WTC11 (cell line): ENCODE measurements around the gene MEIKIN. TPM values are rescaled to one million over a fixed set of nuclear protein-coding genes. Genes with fewer than 3 reads are reported as not detected.
A peak's percentile ranks its signal among the peaks of the same experiment; 100 is the strongest.

Experiments
- ATAC-seq: fragments of 200-7000 bp; cut with Tn5 transposase; 2 replicates; pipeline ENCODE4 v1.10.0; 2021; ENCODE audit warnings: mild to moderate bottlenecking, moderate library complexity
- CTCF ChIA-PET: fragments of 300-600 bp; sonication (Branson Sonifier 250); formaldehyde crosslinking; loops from one replicate; lab custom pipeline; 2021; ENCODE audit warnings: antibody characterized with exemption; lab: Charles Lee
- POLR2A ChIA-PET: fragments of 350-600 bp; sonication (Branson Sonifier 250); formaldehyde crosslinking; loops from one replicate; lab custom pipeline; 2021; ENCODE audit warnings: antibody characterized with exemption; lab: Charles Lee
- DNase-seq: peaks from one replicate; pipeline ENCODE4 v3.0.0; 2021; ENCODE audit warnings: low spot score
- H3K27ac Mint-ChIP-seq: 2 replicates; pipeline ENCODE4 v1.8.0; 2021; ENCODE audit warnings: mixed read lengths
- H3K27me3 Mint-ChIP-seq: 2 replicates; pipeline ENCODE4 v1.8.0; 2021; ENCODE audit warnings: low read depth, mild to moderate bottlenecking, moderate library complexity, mixed read lengths
- H3K36me3 Mint-ChIP-seq: 2 replicates; pipeline ENCODE4 v1.8.0; 2021; ENCODE audit warnings: mixed read lengths
- H3K4me1 Mint-ChIP-seq: 2 replicates; pipeline ENCODE4 v1.8.0; 2022; ENCODE audit warnings: mixed read lengths
- H3K4me3 Mint-ChIP-seq: 2 replicates; pipeline ENCODE4 v1.8.0; 2021; ENCODE audit warnings: mild to moderate bottlenecking, moderate library complexity, mixed read lengths
- H3K9me3 Mint-ChIP-seq: 2 replicates; pipeline ENCODE4 v1.8.0; 2021; ENCODE audit warnings: mixed read lengths
- ARID4B ChIP-seq: sonication (generic); formaldehyde crosslinking; IDR thresholded peaks from 2 replicates; pipeline ENCODE4 v1.8.0; 2023; ENCODE audit warnings: missing genetic modification reagents, mild to moderate bottlenecking, borderline replicate concordance
- EMX1 ChIP-seq: fragments of 250-450 bp; sonication (Bioruptor Pico); IDR thresholded peaks from 2 replicates; pipeline ENCODE4 v1.8.0; 2021; ENCODE audit warnings: mild to moderate bottlenecking
- ETV6 ChIP-seq: sonication (generic); formaldehyde crosslinking; IDR thresholded peaks from 2 replicates; pipeline ENCODE4 v1.8.1; 2022; ENCODE audit warnings: mild to moderate bottlenecking, missing genetic modification reagents
- FOXP4 ChIP-seq: sonication (generic); formaldehyde crosslinking; IDR thresholded peaks from 2 replicates; pipeline ENCODE4 v1.8.0; 2022; ENCODE audit warnings: mild to moderate bottlenecking, missing genetic modification reagents
- GABPB1 ChIP-seq: sonication (generic); formaldehyde crosslinking; IDR thresholded peaks from 2 replicates; pipeline ENCODE4 v1.8.1; 2023; ENCODE audit warnings: mild to moderate bottlenecking, missing genetic modification reagents
- JAZF1 ChIP-seq: fragments of 250-450 bp; sonication (Bioruptor Pico); IDR thresholded peaks from 2 replicates; pipeline ENCODE4 v1.9.0; 2021; ENCODE audit warnings: moderate library complexity, mild to moderate bottlenecking, inconsistent platforms
- MYBL2 ChIP-seq: sonication (generic); formaldehyde crosslinking; IDR thresholded peaks from 2 replicates; pipeline ENCODE4 v1.8.1; 2023; ENCODE audit warnings: mild to moderate bottlenecking, moderate library complexity, missing genetic modification reagents
- NFE2L1 ChIP-seq: sonication (generic); formaldehyde crosslinking; IDR thresholded peaks from 2 replicates; pipeline ENCODE4 v1.8.1; 2023; ENCODE audit warnings: missing genetic modification reagents
- NFYB ChIP-seq: sonication (generic); formaldehyde crosslinking; conservative IDR thresholded peaks from 2 replicates; pipeline ENCODE4 v1.8.0; 2022; ENCODE audit warnings: low read depth, missing genetic modification reagents
- SMAD3 ChIP-seq: sonication (generic); formaldehyde crosslinking; IDR thresholded peaks from 2 replicates; pipeline ENCODE4 v1.8.0; 2022; ENCODE audit warnings: missing genetic modification reagents, mild to moderate bottlenecking, borderline replicate concordance
- SP1 ChIP-seq: sonication (generic); formaldehyde crosslinking; conservative IDR thresholded peaks from 2 replicates; pipeline ENCODE4 v1.8.1; 2022; ENCODE audit warnings: missing genetic modification reagents
- TP53 ChIP-seq: sonication (generic); formaldehyde crosslinking; IDR thresholded peaks from 2 replicates; pipeline ENCODE4 v1.8.1; 2023; ENCODE audit warnings: mild to moderate bottlenecking, missing genetic modification reagents
- ZBTB21 ChIP-seq: sonication (generic); formaldehyde crosslinking; IDR thresholded peaks from 2 replicates; pipeline ENCODE4 v1.8.1; 2023; ENCODE audit warnings: mild to moderate bottlenecking, missing genetic modification reagents, borderline replicate concordance
- ZNF138 ChIP-seq: sonication (generic); formaldehyde crosslinking; conservative IDR thresholded peaks from 2 replicates; pipeline ENCODE4 v1.8.1; 2022; ENCODE audit warnings: mild to moderate bottlenecking, moderate library complexity, missing genetic modification reagents
- ZNF281 ChIP-seq: sonication (generic); formaldehyde crosslinking; IDR thresholded peaks from 2 replicates; pipeline ENCODE4 v1.8.0; 2023; ENCODE audit warnings: mild to moderate bottlenecking, missing genetic modification reagents
- ZNF396 ChIP-seq: fragments of 250-450 bp; sonication (Bioruptor Pico); IDR thresholded peaks from 2 replicates; pipeline ENCODE4 v1.8.0; 2021; ENCODE audit warnings: mild to moderate bottlenecking, moderate library complexity, borderline replicate concordance
- total RNA-seq: library from RNA; stranded (reverse); gene quantifications from 3 replicates; pipeline ENCODE4 v1.2.3, GENCODE V29; 2021
- TF ChIP-seq, protein P1 (sequence below): sonication (generic); formaldehyde crosslinking; IDR thresholded peaks from 2 replicates; pipeline ENCODE4 v1.8.1; 2023; ENCODE audit warnings: mild to moderate bottlenecking, missing genetic modification reagents, moderate library complexity
- TF ChIP-seq, protein P2 (sequence below): sonication (generic); formaldehyde crosslinking; IDR thresholded peaks from 2 replicates; pipeline ENCODE4 v1.8.1; 2023; ENCODE audit warnings: mild to moderate bottlenecking, missing genetic modification reagents
- TF ChIP-seq, protein P3 (sequence below): sonication (generic); formaldehyde crosslinking; IDR thresholded peaks from 2 replicates; pipeline ENCODE4 v1.8.0; 2022; ENCODE audit warnings: mild to moderate bottlenecking, missing genetic modification reagents
- TF ChIP-seq, protein P4 (sequence below): sonication (generic); formaldehyde crosslinking; IDR thresholded peaks from 2 replicates; pipeline ENCODE4 v1.8.1; 2022; ENCODE audit warnings: mild to moderate bottlenecking, moderate library complexity, missing genetic modification reagents

The MEIKIN gene
- total RNA-seq, 1 experiment from 2014 or later = not detected

DNA sequence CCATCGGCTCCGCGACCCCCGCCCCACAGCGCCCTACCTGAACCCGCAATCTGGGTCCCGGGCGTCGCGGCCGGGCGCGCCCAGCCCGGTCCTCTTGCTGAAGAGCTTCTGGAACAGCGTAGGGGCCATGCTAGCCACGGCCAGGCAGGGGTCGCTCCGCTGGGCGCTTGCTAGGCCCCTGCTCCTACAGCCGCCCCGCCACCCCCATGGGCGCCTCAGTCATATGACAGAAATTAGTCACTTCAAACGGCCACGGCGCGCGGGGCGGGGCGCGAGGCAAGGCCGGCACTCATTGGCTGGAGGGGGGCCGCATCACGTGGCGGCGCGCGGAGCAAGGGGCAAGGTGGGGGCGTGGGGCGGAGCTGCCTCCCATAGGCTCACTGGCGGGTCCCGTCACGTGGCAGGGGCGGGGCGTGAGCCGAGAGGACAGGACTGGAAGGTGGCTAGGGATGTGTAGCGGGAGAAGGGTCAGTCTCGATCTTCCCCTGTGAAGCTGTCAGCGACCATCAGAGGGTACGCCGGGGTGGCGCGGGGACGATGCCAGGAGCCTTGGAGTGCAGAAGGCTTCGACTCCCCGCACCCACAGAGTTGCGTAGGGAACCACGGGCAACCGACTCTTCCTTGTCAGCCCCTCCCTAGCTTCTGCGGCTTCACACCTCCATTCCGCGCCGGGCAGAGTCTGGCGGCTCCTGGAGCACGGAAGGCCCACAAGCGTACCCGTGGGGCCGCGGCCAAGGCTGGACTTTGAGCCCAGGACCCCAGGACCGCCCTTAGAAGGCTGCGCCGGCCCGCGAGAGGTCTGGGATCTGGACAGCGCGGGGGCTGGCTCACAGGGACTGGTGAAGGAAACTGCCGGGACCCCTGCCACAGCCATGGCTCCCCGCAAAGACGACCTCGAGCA lies 148.4 kb downstream of the MEIKIN start, which contains the start of gene FNIP1:
Gene FNIP1 (minus strand): TSS at position 225 of the 901 bp plus-strand sequence. CDS start 96 bp downstream, at position 129.
- peak within 1 kb of the TSS; percentile 92 for H3K27ac Mint-ChIP-seq
- H3K9me3 Mint-ChIP-seq = no peaks in the 10 kb centered on the region
- H3K27me3 Mint-ChIP-seq = peaks cover 25% of the 10 kb centered on the region
- DNase-seq = peak; percentile 99
- no peaks in the 10 kb centered on the region for H3K36me3 Mint-ChIP-seq
- POLR2A ChIA-PET = interaction anchor here (0.6 to 1.5 kb wide), 5 partner anchors 13 to 195 kb away, joined by 3 to 4 read pairs (median 4); no protein-coding TSS in a partner anchor
- H3K4me1 Mint-ChIP-seq = peaks cover 18% of the 10 kb centered on the region
- H3K4me3 Mint-ChIP-seq = peak within 1 kb of the TSS; percentile 97
- ATAC-seq = peak; percentile 94
- CTCF ChIA-PET = interaction anchor here (0.7 to 2.4 kb wide), 9 partner anchors 16 to 431 kb away, joined by 3 to 15 read pairs (median 4); partner anchors contain the start of genes ACSL6 and P4HA2
- TF ChIP-seq ARID4B (CRISPR knock-in tag) (peak; percentile 24; the same call in 1 of the 2 replicates), NFYB (CRISPR knock-in tag) (peak; percentile 71), FOXP4 (CRISPR knock-in tag) (0 out of 2 replicates have a peak, but pooled peaks have one; percentile 34), ZNF138 (CRISPR knock-in tag) (0 out of 2 replicates have a peak, but pooled peaks have one; percentile 55), TP53 (peak; percentile 40; the same call in 1 of the 2 replicates), JAZF1 (no peak), ETV6 (CRISPR knock-in tag) (peak; percentile 24; the same call in 1 of the 2 replicates), EMX1 (no peak), ZNF281 (peak; percentile 27; the same call in 1 of the 2 replicates), MYBL2 (CRISPR knock-in tag) (peak; percentile 53; the same call in 1 of the 2 replicates), SP1 (CRISPR knock-in tag) (peak; percentile 89), NFE2L1 (CRISPR knock-in tag) (peak; percentile 84; the same call in 1 of the 2 replicates), ZBTB21 (CRISPR knock-in tag) (0 out of 2 replicates have a peak, but pooled peaks have one; percentile 46), ZNF396 (CRISPR knock-in tag) (no peak), GABPB1 (CRISPR knock-in tag) (0 out of 2 replicates have a peak, but pooled peaks have one; percentile 30), SMAD3 (CRISPR knock-in tag) (no peak)
- TF ChIP-seq, protein P1, sequence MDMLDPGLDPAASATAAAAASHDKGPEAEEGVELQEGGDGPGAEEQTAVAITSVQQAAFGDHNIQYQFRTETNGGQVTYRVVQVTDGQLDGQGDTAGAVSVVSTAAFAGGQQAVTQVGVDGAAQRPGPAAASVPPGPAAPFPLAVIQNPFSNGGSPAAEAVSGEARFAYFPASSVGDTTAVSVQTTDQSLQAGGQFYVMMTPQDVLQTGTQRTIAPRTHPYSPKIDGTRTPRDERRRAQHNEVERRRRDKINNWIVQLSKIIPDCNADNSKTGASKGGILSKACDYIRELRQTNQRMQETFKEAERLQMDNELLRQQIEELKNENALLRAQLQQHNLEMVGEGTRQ (CRISPR knock-in tag) = peak; percentile 99
- TF ChIP-seq, protein P2, sequence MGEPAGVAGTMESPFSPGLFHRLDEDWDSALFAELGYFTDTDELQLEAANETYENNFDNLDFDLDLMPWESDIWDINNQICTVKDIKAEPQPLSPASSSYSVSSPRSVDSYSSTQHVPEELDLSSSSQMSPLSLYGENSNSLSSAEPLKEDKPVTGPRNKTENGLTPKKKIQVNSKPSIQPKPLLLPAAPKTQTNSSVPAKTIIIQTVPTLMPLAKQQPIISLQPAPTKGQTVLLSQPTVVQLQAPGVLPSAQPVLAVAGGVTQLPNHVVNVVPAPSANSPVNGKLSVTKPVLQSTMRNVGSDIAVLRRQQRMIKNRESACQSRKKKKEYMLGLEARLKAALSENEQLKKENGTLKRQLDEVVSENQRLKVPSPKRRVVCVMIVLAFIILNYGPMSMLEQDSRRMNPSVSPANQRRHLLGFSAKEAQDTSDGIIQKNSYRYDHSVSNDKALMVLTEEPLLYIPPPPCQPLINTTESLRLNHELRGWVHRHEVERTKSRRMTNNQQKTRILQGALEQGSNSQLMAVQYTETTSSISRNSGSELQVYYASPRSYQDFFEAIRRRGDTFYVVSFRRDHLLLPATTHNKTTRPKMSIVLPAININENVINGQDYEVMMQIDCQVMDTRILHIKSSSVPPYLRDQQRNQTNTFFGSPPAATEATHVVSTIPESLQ (CRISPR knock-in tag) = no peak
- TF ChIP-seq, protein P3, sequence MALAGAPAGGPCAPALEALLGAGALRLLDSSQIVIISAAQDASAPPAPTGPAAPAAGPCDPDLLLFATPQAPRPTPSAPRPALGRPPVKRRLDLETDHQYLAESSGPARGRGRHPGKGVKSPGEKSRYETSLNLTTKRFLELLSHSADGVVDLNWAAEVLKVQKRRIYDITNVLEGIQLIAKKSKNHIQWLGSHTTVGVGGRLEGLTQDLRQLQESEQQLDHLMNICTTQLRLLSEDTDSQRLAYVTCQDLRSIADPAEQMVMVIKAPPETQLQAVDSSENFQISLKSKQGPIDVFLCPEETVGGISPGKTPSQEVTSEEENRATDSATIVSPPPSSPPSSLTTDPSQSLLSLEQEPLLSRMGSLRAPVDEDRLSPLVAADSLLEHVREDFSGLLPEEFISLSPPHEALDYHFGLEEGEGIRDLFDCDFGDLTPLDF (CRISPR knock-in tag) = no peak
- TF ChIP-seq, protein P4, sequence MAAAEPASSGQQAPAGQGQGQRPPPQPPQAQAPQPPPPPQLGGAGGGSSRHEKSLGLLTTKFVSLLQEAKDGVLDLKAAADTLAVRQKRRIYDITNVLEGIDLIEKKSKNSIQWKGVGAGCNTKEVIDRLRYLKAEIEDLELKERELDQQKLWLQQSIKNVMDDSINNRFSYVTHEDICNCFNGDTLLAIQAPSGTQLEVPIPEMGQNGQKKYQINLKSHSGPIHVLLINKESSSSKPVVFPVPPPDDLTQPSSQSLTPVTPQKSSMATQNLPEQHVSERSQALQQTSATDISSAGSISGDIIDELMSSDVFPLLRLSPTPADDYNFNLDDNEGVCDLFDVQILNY (CRISPR knock-in tag) = peak; percentile 72; the same call in 1 of the 2 replicates
